Measurements from ENCODE around the gene KCNQ5.
"Not testable (repeated sequence)": the region's sequence is repeated elsewhere in the genome, so short reads cannot be mapped to it uniquely, and the experiment has no call there.

The KCNQ5 gene

DNA sequence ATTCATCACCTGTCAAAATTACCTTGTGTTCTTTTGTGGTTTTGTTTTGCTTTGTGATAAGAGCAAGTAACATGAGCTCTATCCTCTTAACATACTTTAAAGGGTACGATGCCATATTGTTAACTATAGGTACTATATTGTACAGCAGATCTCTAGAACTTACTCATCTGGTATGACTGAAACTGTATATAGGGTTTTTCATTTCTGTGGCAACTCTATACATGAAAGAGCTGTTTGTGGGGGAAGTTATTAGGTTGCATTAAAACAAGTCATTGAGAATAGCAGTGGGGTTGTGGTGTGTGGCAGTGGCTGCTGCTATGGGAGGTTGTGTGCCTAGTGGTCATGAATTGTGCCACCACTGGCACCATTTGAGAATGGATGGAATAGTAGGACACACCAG is 268.4 kb downstream of the KCNQ5 start:
- no peaks in the 10 kb centered on the region for H4K20me1 ChIP-seq (ENCODE audit: insufficient read depth)
- H3K4me1 ChIP-seq (ENCODE audit: low read depth, poor library complexity, severe bottlenecking): peaks cover 3% of the 10 kb centered on the region
- no peak overlapping the region for H3K27ac ChIP-seq
- H3K4me3 ChIP-seq (IDR thresholded peaks at IDR 0.05; ENCODE audit: insufficient read depth, low read depth, low read length): no peak overlapping the region
- no peak overlapping the region for H3K4me2 ChIP-seq
- no peaks in the 10 kb centered on the region for H3K27me3 ChIP-seq (ENCODE audit: insufficient read depth, low read depth)
- no peak overlapping the region for H3K9ac ChIP-seq
- H2AFZ ChIP-seq (ENCODE audit: low read depth): no peak overlapping the region
- H3K36me3 ChIP-seq (ENCODE audit: insufficient read depth): no peaks in the 10 kb centered on the region
- no peak for TF ChIP-seq CTCF (conservative IDR thresholded peaks at IDR 0.05; ENCODE audit: low read depth, low read length)
- H3K79me2 ChIP-seq (ENCODE audit: insufficient read depth, low read depth): no peaks in the 10 kb centered on the region

DNA sequence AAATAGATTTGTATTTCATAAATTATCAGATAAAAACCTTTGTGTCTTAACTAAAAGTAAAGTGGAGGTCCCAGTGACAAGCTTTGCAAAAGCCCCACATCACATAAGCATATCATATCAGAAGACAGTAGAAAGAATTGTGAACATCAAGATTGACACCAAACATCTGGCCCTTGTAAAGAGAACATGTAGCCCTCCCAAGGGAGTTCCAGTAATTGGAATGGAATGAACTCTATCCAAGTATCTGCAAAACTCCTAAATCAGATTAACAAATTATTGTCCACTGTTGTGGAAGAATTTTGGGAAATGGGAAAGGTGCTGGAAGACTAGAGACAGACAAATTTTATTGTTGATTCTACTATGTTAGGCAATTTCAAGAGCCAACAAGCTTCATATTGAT is 268.8 kb downstream of the KCNQ5 start:
- H3K9ac ChIP-seq: no peak overlapping the region
- no peak overlapping the region for H2AFZ ChIP-seq (ENCODE audit: low read depth)
- no peak for TF ChIP-seq CTCF (conservative IDR thresholded peaks at IDR 0.05; ENCODE audit: low read depth, low read length)
- H3K36me3 ChIP-seq (ENCODE audit: insufficient read depth): no peaks in the 10 kb centered on the region
- no peak overlapping the region for H3K4me2 ChIP-seq
- H3K4me1 ChIP-seq (ENCODE audit: low read depth, poor library complexity, severe bottlenecking): peaks cover 3% of the 10 kb centered on the region
- no peak overlapping the region for H3K4me3 ChIP-seq (IDR thresholded peaks at IDR 0.05; ENCODE audit: insufficient read depth, low read depth, low read length)
- no peaks in the 10 kb centered on the region for H3K79me2 ChIP-seq (ENCODE audit: insufficient read depth, low read depth)
- H3K27ac ChIP-seq: no peak overlapping the region
- H3K27me3 ChIP-seq (ENCODE audit: insufficient read depth, low read depth): no peaks in the 10 kb centered on the region
- H4K20me1 ChIP-seq (ENCODE audit: insufficient read depth): no peaks in the 10 kb centered on the region

DNA sequence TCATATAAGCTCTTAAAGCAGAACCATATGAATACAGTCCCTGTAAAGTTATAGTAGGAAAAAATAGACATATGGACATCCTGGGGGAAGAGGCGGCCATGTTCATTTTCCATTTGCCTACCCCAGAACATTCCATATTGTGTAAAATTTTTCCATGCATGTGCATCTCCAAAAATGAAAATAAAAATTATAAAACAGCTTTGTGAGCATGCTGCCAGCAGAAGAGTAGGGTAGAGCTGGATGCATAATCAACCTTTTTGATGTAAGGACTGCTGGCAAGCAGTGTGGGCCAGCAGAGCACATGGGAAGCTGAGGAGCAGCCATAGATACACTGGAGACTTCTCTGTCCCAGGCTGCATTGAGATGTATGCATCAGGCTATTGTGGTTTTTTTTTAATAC is 271.0 kb downstream of the KCNQ5 start:
- no peak overlapping the region for H3K4me2 ChIP-seq
- no peak overlapping the region for H3K4me3 ChIP-seq (IDR thresholded peaks at IDR 0.05; ENCODE audit: insufficient read depth, low read depth, low read length)
- no peak overlapping the region for H3K9ac ChIP-seq
- H3K27me3 ChIP-seq (ENCODE audit: insufficient read depth, low read depth): no peaks in the 10 kb centered on the region
- no peak overlapping the region for H3K27ac ChIP-seq
- no peaks in the 10 kb centered on the region for H3K79me2 ChIP-seq (ENCODE audit: insufficient read depth, low read depth)
- H3K4me1 ChIP-seq (ENCODE audit: low read depth, poor library complexity, severe bottlenecking): peaks cover 3% of the 10 kb centered on the region
- no peaks in the 10 kb centered on the region for H4K20me1 ChIP-seq (ENCODE audit: insufficient read depth)
- H3K36me3 ChIP-seq (ENCODE audit: insufficient read depth): no peaks in the 10 kb centered on the region
- H2AFZ ChIP-seq (ENCODE audit: low read depth): no peak overlapping the region
- TF ChIP-seq CTCF (conservative IDR thresholded peaks at IDR 0.05; ENCODE audit: low read depth, low read length): no peak

DNA sequence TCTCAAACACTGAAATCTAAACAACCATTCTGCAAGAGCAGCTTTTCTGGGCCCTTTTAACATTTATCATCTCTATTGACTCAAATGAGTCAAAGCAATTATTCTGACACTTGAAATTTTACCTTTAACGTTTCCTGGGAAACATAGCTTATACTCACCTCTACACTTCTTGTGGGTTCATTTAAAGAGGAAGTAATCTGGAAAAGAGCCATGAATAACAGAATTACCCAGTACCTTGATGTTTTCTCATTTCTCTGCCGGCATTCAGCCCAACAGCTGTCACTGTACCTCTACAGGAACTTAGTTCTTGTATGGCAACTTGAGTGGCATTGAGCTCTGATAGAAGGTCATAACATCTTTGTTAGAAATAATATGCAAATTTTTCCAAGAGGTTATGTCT is 272.2 kb downstream of the KCNQ5 start:
- H3K4me3 ChIP-seq (IDR thresholded peaks at IDR 0.05; ENCODE audit: insufficient read depth, low read depth, low read length): no peak overlapping the region
- no peaks in the 10 kb centered on the region for H3K79me2 ChIP-seq (ENCODE audit: insufficient read depth, low read depth)
- no peaks in the 10 kb centered on the region for H3K27me3 ChIP-seq (ENCODE audit: insufficient read depth, low read depth)
- TF ChIP-seq CTCF (conservative IDR thresholded peaks at IDR 0.05; ENCODE audit: low read depth, low read length): no peak
- H3K4me2 ChIP-seq: no peak overlapping the region
- H3K36me3 ChIP-seq (ENCODE audit: insufficient read depth): no peaks in the 10 kb centered on the region
- H4K20me1 ChIP-seq (ENCODE audit: insufficient read depth): no peaks in the 10 kb centered on the region
- no peak overlapping the region for H3K9ac ChIP-seq
- no peak overlapping the region for H3K27ac ChIP-seq
- H3K4me1 ChIP-seq (ENCODE audit: low read depth, poor library complexity, severe bottlenecking): peaks cover 3% of the 10 kb centered on the region
- H2AFZ ChIP-seq (ENCODE audit: low read depth): no peak overlapping the region

DNA sequence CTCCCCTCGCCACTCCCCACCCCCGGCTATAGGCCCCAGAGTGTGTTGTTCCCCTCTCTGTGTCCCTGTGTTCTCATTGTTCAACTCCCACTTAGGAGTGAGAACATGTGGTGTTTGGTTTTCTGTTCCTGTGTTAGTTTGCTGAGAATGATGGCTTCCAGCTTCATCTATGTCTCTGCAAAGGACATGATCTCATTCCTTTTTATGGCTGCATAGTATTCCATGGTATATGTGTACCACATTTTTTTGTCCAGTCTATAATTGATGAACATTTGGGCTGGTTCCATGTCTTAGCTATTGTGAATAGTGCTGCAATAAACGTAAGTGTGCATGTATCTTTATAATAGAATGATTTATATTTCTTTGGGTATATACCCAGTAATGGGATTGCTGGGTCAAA is 276.4 kb downstream of the KCNQ5 start:
- H3K4me1 ChIP-seq (ENCODE audit: low read depth, poor library complexity, severe bottlenecking); H3K9ac ChIP-seq; H3K27me3 ChIP-seq (ENCODE audit: insufficient read depth, low read depth); H3K4me3 ChIP-seq (IDR thresholded peaks at IDR 0.05; ENCODE audit: insufficient read depth, low read depth, low read length); H3K4me2 ChIP-seq; H3K36me3 ChIP-seq (ENCODE audit: insufficient read depth); H3K27ac ChIP-seq; H4K20me1 ChIP-seq (ENCODE audit: insufficient read depth); H2AFZ ChIP-seq (ENCODE audit: low read depth); H3K79me2 ChIP-seq (ENCODE audit: insufficient read depth, low read depth): not testable (repeated sequence)
